Central memory CD8-positive, alpha-beta T cell (primary cell): ENCODE measurements around the gene SOX5.

Experiments used
- ATAC-seq: fragments of 150-1000 bp; cut with Tn5 transposase; replicated peaks from 2 replicates; pipeline ENCODE4 v1.10.0; 2022; ENCODE audit warnings: mild to moderate bottlenecking, moderate FRiP score, moderate number of reproducible peaks; ENCODE audit not compliant: poor library complexity, severe bottlenecking; ENCODE audit errors: extremely low read depth
- DNase-seq, 2 donors: peaks; one replicate each; pipeline ENCODE4 v3.0.0; 2021; ENCODE audit warnings: low spot score in 2 of 2
- H3K27ac Mint-ChIP-seq: one replicate; pipeline ENCODE4 v1.8.0; 2022; ENCODE audit warnings: low read depth, mild to moderate bottlenecking, moderate library complexity, mixed read lengths
- H3K27me3 Mint-ChIP-seq: one replicate; pipeline ENCODE4 v1.8.0; 2022; ENCODE audit warnings: mixed read lengths
- H3K36me3 Mint-ChIP-seq: one replicate; pipeline ENCODE4 v1.8.0; 2022; ENCODE audit warnings: mild to moderate bottlenecking, moderate library complexity, mixed read lengths; ENCODE audit not compliant: insufficient read depth
- H3K4me1 Mint-ChIP-seq: one replicate; pipeline ENCODE4 v1.8.0; 2022; ENCODE audit warnings: mixed read lengths
- H3K4me3 Mint-ChIP-seq: one replicate; pipeline ENCODE4 v1.8.0; 2022; ENCODE audit warnings: mild to moderate bottlenecking, moderate library complexity, mixed read lengths
- H3K9me3 Mint-ChIP-seq: one replicate; pipeline ENCODE4 v1.8.0; 2022; ENCODE audit warnings: mixed read lengths

SOX5 gene

GRCh38 chr12:23949348-23950209 lies at the start of gene SOX5:
SOX5 (minus strand) TSS chr12:23949670; CDS start chr12:23949601, 69 bp downstream.
- H3K27me3 Mint-ChIP-seq = no peaks in the 10 kb centered on the region
- H3K36me3 Mint-ChIP-seq = no peaks in the 10 kb centered on the region
- H3K27ac Mint-ChIP-seq = no peak within 1 kb of the TSS
- H3K4me3 Mint-ChIP-seq = no peak within 1 kb of the TSS
- DNase-seq (no peak), ATAC-seq (no peak)
- no peaks in the 10 kb centered on the region for H3K4me1 Mint-ChIP-seq
- H3K9me3 Mint-ChIP-seq = no peaks in the 10 kb centered on the region

DNA sequence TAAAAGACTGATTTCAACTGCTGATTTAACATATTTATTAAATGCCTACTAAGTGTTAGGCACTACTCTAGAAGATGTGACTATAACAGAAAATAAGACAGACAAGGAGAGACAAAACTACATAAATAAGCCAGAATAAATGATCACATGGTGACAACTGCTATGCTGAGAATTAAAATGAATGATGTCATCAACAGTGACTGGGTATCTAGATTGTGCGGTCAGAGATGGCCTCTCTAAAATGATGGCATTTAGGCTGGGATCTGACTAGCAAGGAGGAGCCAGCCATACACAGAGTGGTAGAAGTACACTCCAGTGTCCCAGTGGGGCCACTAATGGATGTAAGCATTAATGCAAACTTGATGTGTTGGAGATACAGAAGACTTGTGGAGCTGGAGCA lies 37.6 kb upstream of the SOX5 start:
- Mint-ChIP-seq H3K27me3 (no peaks in the 10 kb centered on the region), H3K4me1 (no peaks in the 10 kb centered on the region), H3K27ac (no peak overlapping the region), H3K36me3 (no peaks in the 10 kb centered on the region), H3K4me3 (no peak overlapping the region), H3K9me3 (peaks cover 19% of the 10 kb centered on the region)
- no peak for DNase-seq
- no peak for ATAC-seq

GRCh38 chr12:23980826-23981225 lies 31.4 kb upstream of the SOX5 start:
- ATAC-seq = no peak
- H3K36me3 Mint-ChIP-seq = no peaks in the 10 kb centered on the region

GRCh38 chr12:23964812-23965211 lies 15.3 kb upstream of the SOX5 start:
- Mint-ChIP-seq H3K36me3 (no peaks in the 10 kb centered on the region), H3K4me1 (no peaks in the 10 kb centered on the region), H3K4me3 (no peak overlapping the region), H3K27me3 (no peaks in the 10 kb centered on the region), H3K27ac (no peak overlapping the region), H3K9me3 (peaks cover 12% of the 10 kb centered on the region)
- DNase-seq (no peak), ATAC-seq (no peak)

More at GRCh38 chr12:23980826-23981225, 31.4 kb upstream of the SOX5 start:
- no peaks in the 10 kb centered on the region for H3K4me1 Mint-ChIP-seq
- no peaks in the 10 kb centered on the region for H3K27me3 Mint-ChIP-seq
- H3K9me3 Mint-ChIP-seq = no peaks in the 10 kb centered on the region
- no peak overlapping the region for H3K27ac Mint-ChIP-seq
- DNase-seq = no peak
- H3K4me3 Mint-ChIP-seq = no peak overlapping the region

- DNase-seq = no peak
- no peak overlapping the region for H3K27ac Mint-ChIP-seq
- H3K36me3 Mint-ChIP-seq = no peaks in the 10 kb centered on the region
- no peaks in the 10 kb centered on the region for H3K27me3 Mint-ChIP-seq
- no peaks in the 10 kb centered on the region for H3K4me1 Mint-ChIP-seq
- ATAC-seq = no peak
- H3K4me3 Mint-ChIP-seq = no peak overlapping the region
- no peaks in the 10 kb centered on the region for H3K9me3 Mint-ChIP-seq
Observed at GRCh38 chr12:23959826-23960225, 10.4 kb upstream of the SOX5 start.

GRCh38 chr12:23954332-23954731 lies 4.9 kb upstream of the SOX5 start:
- no peaks in the 10 kb centered on the region for H3K9me3 Mint-ChIP-seq
- no peak for ATAC-seq
- no peak for DNase-seq
- H3K27ac Mint-ChIP-seq = no peak overlapping the region
- H3K27me3 Mint-ChIP-seq = no peaks in the 10 kb centered on the region
- H3K4me1 Mint-ChIP-seq = no peaks in the 10 kb centered on the region
- no peaks in the 10 kb centered on the region for H3K36me3 Mint-ChIP-seq
- no peak overlapping the region for H3K4me3 Mint-ChIP-seq

GRCh38 chr12:23952071-23952470 lies 2.6 kb upstream of the SOX5 start:
- no peak for ATAC-seq
- Mint-ChIP-seq H3K36me3 (no peaks in the 10 kb centered on the region), H3K4me3 (no peak overlapping the region), H3K27me3 (no peaks in the 10 kb centered on the region), H3K9me3 (no peaks in the 10 kb centered on the region), H3K27ac (no peak overlapping the region), H3K4me1 (no peaks in the 10 kb centered on the region)
- DNase-seq = no peak

DNA sequence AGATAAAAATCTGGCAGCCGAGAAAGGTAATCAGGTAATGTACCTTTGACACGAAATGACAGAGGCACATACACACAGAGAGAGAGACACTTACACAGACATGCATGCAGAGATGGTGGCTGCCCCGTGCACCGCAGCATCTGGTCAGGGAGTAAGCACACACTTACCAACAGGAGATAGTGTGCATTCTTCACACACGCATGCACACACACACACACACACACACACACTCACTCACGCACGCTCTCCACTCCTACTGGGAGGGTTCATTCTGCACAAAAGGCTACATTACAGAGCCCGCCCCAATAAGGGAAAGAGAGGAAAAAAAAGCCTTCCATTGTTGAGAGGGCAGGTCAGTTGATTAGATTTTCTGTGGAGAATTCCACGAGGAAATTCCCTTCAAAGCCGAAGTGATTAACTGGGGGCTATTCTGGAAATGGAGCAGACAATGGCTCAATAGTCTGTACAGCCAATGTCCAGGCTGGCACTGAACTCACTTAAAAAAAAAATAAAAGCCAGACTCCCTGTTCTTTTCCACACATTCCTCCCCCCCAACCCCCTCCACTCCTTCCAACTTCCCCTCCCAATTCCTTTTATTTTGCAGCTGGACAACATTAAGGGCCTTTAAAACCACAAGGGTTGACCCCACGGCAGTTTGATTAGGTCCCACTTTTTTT lies 1.4 kb upstream of the SOX5 start:
- Mint-ChIP-seq H3K9me3 (no peaks in the 10 kb centered on the region), H3K36me3 (no peaks in the 10 kb centered on the region), H3K4me1 (no peaks in the 10 kb centered on the region), H3K27me3 (no peaks in the 10 kb centered on the region), H3K27ac (no peak overlapping the region), H3K4me3 (no peak overlapping the region)
- DNase-seq (no peak), ATAC-seq (no peak)

- Mint-ChIP-seq H3K4me3 (no peak overlapping the region), H3K27ac (no peak overlapping the region), H3K9me3 (no peaks in the 10 kb centered on the region), H3K36me3 (no peaks in the 10 kb centered on the region), H3K4me1 (no peaks in the 10 kb centered on the region), H3K27me3 (no peaks in the 10 kb centered on the region)
- no peak for ATAC-seq
- DNase-seq = no peak
Observed at GRCh38 chr12:23950210-23950774, 822 bp upstream of the SOX5 start.

GRCh38 chr12:23948291-23948690 lies 1.2 kb downstream of the SOX5 start:
- no peaks in the 10 kb centered on the region for H3K36me3 Mint-ChIP-seq
- H3K27me3 Mint-ChIP-seq = no peaks in the 10 kb centered on the region

GRCh38 chr12:23947395-23947794 lies 2.1 kb downstream of the SOX5 start:
- H3K4me1 Mint-ChIP-seq = no peaks in the 10 kb centered on the region
- H3K4me3 Mint-ChIP-seq = no peak overlapping the region
- peaks cover 3% of the 10 kb centered on the region for H3K9me3 Mint-ChIP-seq
- ATAC-seq (no peak), DNase-seq (no peak)
- H3K27ac Mint-ChIP-seq = no peak overlapping the region
- no peaks in the 10 kb centered on the region for H3K27me3 Mint-ChIP-seq
- H3K36me3 Mint-ChIP-seq = no peaks in the 10 kb centered on the region

More at GRCh38 chr12:23948291-23948690, 1.2 kb downstream of the SOX5 start:
- Mint-ChIP-seq H3K9me3 (no peaks in the 10 kb centered on the region), H3K4me1 (no peaks in the 10 kb centered on the region), H3K4me3 (no peak overlapping the region), H3K27ac (no peak overlapping the region)
- DNase-seq (no peak), ATAC-seq (no peak)

GRCh38 chr12:23945249-23945648 lies 4.2 kb downstream of the SOX5 start:
- no peak overlapping the region for H3K27ac Mint-ChIP-seq

DNA sequence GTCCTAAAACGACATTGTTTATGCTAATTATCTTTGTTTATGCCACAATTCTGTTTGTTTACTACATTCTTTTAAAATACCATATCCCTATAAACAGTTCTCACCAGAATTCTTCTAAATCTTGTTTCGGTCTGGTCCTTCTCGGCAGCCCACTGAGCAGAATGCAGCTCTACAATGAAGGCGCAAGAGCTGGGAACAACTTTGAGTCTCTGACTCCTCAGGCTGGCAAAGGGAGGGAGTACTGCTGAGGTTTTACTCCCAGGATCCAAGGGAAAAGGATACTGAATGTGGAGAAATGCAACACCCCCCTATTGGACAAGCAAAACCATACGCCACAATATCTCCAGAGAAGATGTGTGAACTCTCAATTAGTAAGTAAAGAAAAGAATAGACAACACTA lies 5.4 kb downstream of the SOX5 start:
- H3K4me3 Mint-ChIP-seq = no peak overlapping the region
- H3K27ac Mint-ChIP-seq = no peak overlapping the region
- H3K9me3 Mint-ChIP-seq = peaks cover 5% of the 10 kb centered on the region
- no peaks in the 10 kb centered on the region for H3K27me3 Mint-ChIP-seq
- no peak for DNase-seq
- no peak for ATAC-seq
- H3K36me3 Mint-ChIP-seq = no peaks in the 10 kb centered on the region
- H3K4me1 Mint-ChIP-seq = no peaks in the 10 kb centered on the region

More at GRCh38 chr12:23945249-23945648, 4.2 kb downstream of the SOX5 start:
- no peak for ATAC-seq
- Mint-ChIP-seq H3K9me3 (peaks cover 5% of the 10 kb centered on the region), H3K4me3 (no peak overlapping the region), H3K4me1 (no peaks in the 10 kb centered on the region), H3K36me3 (no peaks in the 10 kb centered on the region), H3K27me3 (no peaks in the 10 kb centered on the region)
- DNase-seq = no peak
